GM03348 (cell line): Measurements from ENCODE around the gene YTHDF1.
A peak's percentile ranks its signal among the peaks of the same experiment; 100 is the strongest.
"Not testable (repeated sequence)": the region's sequence is repeated elsewhere in the genome, so short reads cannot be mapped to it uniquely, and the experiment has no call there.

ENCODE experiments used
- DNase-seq: peaks from one replicate; pipeline ENCODE4 v3.0.0; 2012; ENCODE audit warnings: low spot score

The YTHDF1 gene

GRCh38 chr20:63216041-63216848 is at the start of gene YTHDF1:
YTHDF1 (minus strand) TSS chr20:63216131; CDS start chr20:63215892, 239 bp downstream.
- DNase-seq: peak; percentile 100

- DNase-seq: no peak
Observed at GRCh38 chr20:63264519-63264918, 48.6 kb upstream of the YTHDF1 start.

GRCh38 chr20:63264000-63264399 is 48.1 kb upstream of the YTHDF1 start:
- no peak for DNase-seq

- no peak for DNase-seq
Observed at GRCh38 chr20:63262836-63263235, 46.9 kb upstream of the YTHDF1 start.

GRCh38 chr20:63261795-63262528 is 46.0 kb upstream of the YTHDF1 start:
- no peak for DNase-seq

- DNase-seq: no peak
Observed at GRCh38 chr20:63261060-63261794, 45.3 kb upstream of the YTHDF1 start.

- DNase-seq: no peak
Observed at GRCh38 chr20:63260521-63260920, 44.6 kb upstream of the YTHDF1 start.

- no peak for DNase-seq
Observed at GRCh38 chr20:63259734-63260460, 44.0 kb upstream of the YTHDF1 start.

- no peak for DNase-seq
Observed at GRCh38 chr20:63258781-63259180, 42.9 kb upstream of the YTHDF1 start.

- DNase-seq: no peak
Observed at GRCh38 chr20:63257629-63258028, 41.7 kb upstream of the YTHDF1 start.

- no peak for DNase-seq
Observed at GRCh38 chr20:63256954-63257353, 41.0 kb upstream of the YTHDF1 start.

GRCh38 chr20:63255931-63256704 is 40.2 kb upstream of the YTHDF1 start:
- no peak for DNase-seq

- no peak for DNase-seq
Observed at GRCh38 chr20:63254606-63255384, 38.9 kb upstream of the YTHDF1 start.

- no peak for DNase-seq
Observed at GRCh38 chr20:63254232-63254605, 38.3 kb upstream of the YTHDF1 start, which contains the start of gene NKAIN4. NKAIN4 (minus strand) TSS chr20:63254463; CDS start chr20:63254450, 13 bp downstream.

GRCh38 chr20:63253438-63254231 is 37.7 kb upstream of the YTHDF1 start:
- DNase-seq: peak; percentile 46

- no peak for DNase-seq
Observed at GRCh38 chr20:63253065-63253437, 37.1 kb upstream of the YTHDF1 start.

- DNase-seq: no peak
Observed at GRCh38 chr20:63252284-63252711, 36.4 kb upstream of the YTHDF1 start.

- not testable (repeated sequence) for DNase-seq
Observed at GRCh38 chr20:63251350-63251749, 35.4 kb upstream of the YTHDF1 start.

- DNase-seq: no peak
Observed at GRCh38 chr20:63249891-63250290, 34.0 kb upstream of the YTHDF1 start.
